GM19099 (cell line): ENCODE measurements around the gene PLS3.

ENCODE experiments used
- POLR2A ChIP-seq: IDR thresholded peaks from 3 replicates; pipeline ENCODE4 v1.6.1; 2011; ENCODE audit warnings: low read depth; ENCODE audit not compliant: insufficient read length; ENCODE audit errors: extremely low read depth

Gene PLS3

GRCh38 chrX:115696039-115696438 lies 135.1 kb downstream of the PLS3 start:
- TF ChIP-seq POLR2A: no peak

GRCh38 chrX:115696939-115697338 lies 136.0 kb downstream of the PLS3 start:
- no peak for TF ChIP-seq POLR2A

- TF ChIP-seq POLR2A: no peak
These were observed 136.8 kb downstream of the PLS3 start for GRCh38 chrX:115697806-115698205.
